A549 treated with RU486 at 1 μM for 4 hours (cell line): Measurements from ENCODE around the gene EFHB. TPM values are rescaled to one million over a fixed set of nuclear protein-coding genes. Genes with fewer than 3 reads are reported as not detected.

Source experiments
- total RNA-seq: library from RNA; stranded (reverse); fragments of 200-300 nt; extraction: Qiagen RNA extraction; gene quantifications from 5 replicates; pipeline ENCODE4 v1.2.3, GENCODE V29; 2022; ENCODE audit warnings: low read depth

Gene EFHB
- total RNA-seq = 0.29 to 1.2 TPM (median 0.51 TPM) in 5 replicates

GRCh38 chr3:19934098-19934566 is at the start of gene EFHB:
TSS of gene EFHB (minus strand) at chr3:19934217. CDS start at chr3:19934018, 199 bp downstream.

DNA sequence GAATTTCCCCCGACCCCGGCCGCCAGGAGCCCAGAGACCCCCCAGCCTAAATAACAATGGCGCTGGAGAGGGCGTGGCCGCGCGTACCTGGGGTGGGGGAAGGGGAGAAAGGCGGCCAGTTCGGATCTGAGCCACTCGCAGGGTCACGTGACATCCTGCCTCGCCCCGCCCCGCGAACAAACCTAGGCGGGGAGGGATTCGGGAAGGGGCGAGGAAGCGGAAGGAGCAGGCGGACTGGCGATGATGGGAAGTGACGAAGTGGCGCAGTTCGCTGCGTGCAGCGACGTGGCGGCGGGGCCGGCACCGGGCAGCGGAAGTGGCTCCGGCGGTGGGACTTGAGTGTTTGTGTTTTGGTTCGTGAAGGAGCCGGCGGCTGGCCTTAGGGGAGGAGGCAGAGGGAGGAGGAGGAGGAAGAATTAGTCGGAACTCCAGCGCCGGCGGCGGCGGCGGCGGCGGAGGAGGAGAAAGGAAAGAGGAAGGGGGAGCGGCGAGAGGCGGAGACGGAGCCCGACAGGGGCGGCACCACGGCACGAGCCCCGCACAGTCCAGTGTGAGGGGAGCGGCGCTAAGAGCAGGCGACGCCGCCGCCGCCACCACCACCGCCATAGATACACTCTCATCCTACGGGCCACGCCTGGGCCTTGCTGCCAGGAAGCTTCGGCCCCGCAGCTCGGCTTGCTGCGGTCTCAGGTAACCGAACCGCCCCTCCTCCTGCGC is 13.0 kb upstream of the EFHB start, which contains the start of gene RAB5A:
Gene RAB5A, plus strand, starts transcription at position 266 of the 717 bp plus-strand sequence. CDS start 3,802 bp downstream, outside the sequence.

Other genes with a start within 250 kb of the EFHB start
- 38.4 to 59.3 TPM (median 44.6 TPM) in 5 replicates for gene RAB5A, start 12.9 kb upstream of the EFHB start, total RNA-seq
- gene PP2D1, start 78.0 kb upstream of the EFHB start, total RNA-seq = not detected in 5 replicates
- 4.8 to 5.9 TPM (median 5.6 TPM) in 5 replicates for gene KAT2B, start 106.2 kb upstream of the EFHB start, total RNA-seq